Naive B cell (primary cell): ENCODE results near the gene GPNMB. TPM values are rescaled to one million over a fixed set of nuclear protein-coding genes. Genes with fewer than 3 reads are reported as not detected.
"Not testable (repeated sequence)": the region's sequence is repeated elsewhere in the genome, so short reads cannot be mapped to it uniquely, and the experiment has no call there.

Experiments
- ATAC-seq, 2 donors: fragments of 150-1000 bp; cut with Tn5 transposase; 2 replicates each; pipeline ENCODE4 v1.10.0; 2021; ENCODE audit warnings: low read depth in 2 of 2, mild to moderate bottlenecking in 2 of 2, moderate library complexity in 2 of 2
- DNase-seq: peaks from one replicate; pipeline ENCODE4 v3.0.0; 2022
- H3K27ac Mint-ChIP-seq, 6 donors: one replicate each; pipeline ENCODE4 v1.8.0; 2020 to 2022; ENCODE audit warnings: mild to moderate bottlenecking in 6 of 6, mixed read lengths in 6 of 6, moderate library complexity in 5 of 6, inconsistent platforms in 2 of 6
- H3K27me3 Mint-ChIP-seq, 3 donors: one replicate each; pipeline ENCODE4 v1.8.0; 2021 to 2022; ENCODE audit warnings: mixed read lengths in 3 of 3, mild to moderate bottlenecking in 1 of 3
- H3K36me3 Mint-ChIP-seq, 2 donors: one replicate each; pipeline ENCODE4 v1.8.0; 2020 to 2022; ENCODE audit warnings: mixed read lengths in 2 of 2, inconsistent platforms in 1 of 2, mild to moderate bottlenecking in 1 of 2
- H3K4me1 Mint-ChIP-seq, 3 donors: one replicate each; pipeline ENCODE4 v1.8.0; 2020 to 2022; ENCODE audit warnings: mixed read lengths in 3 of 3, inconsistent platforms in 1 of 3, mild to moderate bottlenecking in 1 of 3, moderate library complexity in 1 of 3
- H3K4me3 Mint-ChIP-seq, 8 donors: one replicate each; pipeline ENCODE4 v1.8.0; 2020 to 2022; ENCODE audit warnings: mild to moderate bottlenecking in 8 of 8, mixed read lengths in 8 of 8, moderate library complexity in 8 of 8, inconsistent platforms in 2 of 8
- H3K9me3 Mint-ChIP-seq, 7 donors: one replicate each; pipeline ENCODE4 v1.8.0; 2020 to 2022; ENCODE audit warnings: mixed read lengths in 7 of 7, mild to moderate bottlenecking in 5 of 7, inconsistent platforms in 2 of 7, moderate library complexity in 1 of 7
- polyA plus RNA-seq, 6 donors: library from polyadenylated mRNA; unstranded; fragments of 300-500 nt; fragmentation: Illumina TruSeq; gene quantifications; one replicate each; pipeline ENCODE4 v1.2.3, GENCODE V29; 2021; ENCODE audit warnings: low read depth in 6 of 6

GPNMB gene
- not detected for polyA plus RNA-seq

- ATAC-seq (no peak), DNase-seq (no peak)
- Mint-ChIP-seq H3K27me3 (peaks cover 54 to 76% (median 71%) of the 10 kb centered on the region in 3 donors), H3K9me3 (peaks cover 1 to 16% (median 5%) of the 10 kb centered on the region in 7 donors), H3K36me3 (peaks cover 6 to 8% of the 10 kb centered on the region in 2 donors), H3K4me3 (peak within 1 kb of the TSS in 6 of 8 donors; percentile 21 to 75 (median 54)), H3K27ac (no peak within 1 kb of the TSS), H3K4me1 (peaks cover 5 to 16% (median 7%) of the 10 kb centered on the region in 3 donors)
Observed at GRCh38 chr7:23246555-23246954, at the start of gene GPNMB. GPNMB (plus strand) TSS chr7:23246775; CDS start chr7:23246858, 83 bp downstream.

- not testable (repeated sequence) for H3K4me1 Mint-ChIP-seq, H3K4me3 Mint-ChIP-seq, ATAC-seq, DNase-seq, H3K9me3 Mint-ChIP-seq, H3K27me3 Mint-ChIP-seq
- Mint-ChIP-seq H3K36me3 (peaks cover 24 to 35% of the 10 kb centered on the region in 2 donors), H3K27ac (peak overlapping the region in 2 of 6 donors; percentile 49 to 51)
Observed at GRCh38 chr7:23197745-23198144, 48.8 kb upstream of the GPNMB start.

GRCh38 chr7:23200331-23200730 is 46.2 kb upstream of the GPNMB start:
- Mint-ChIP-seq H3K4me1 (peaks cover 0 to 7% (median 6%) of the 10 kb centered on the region in 3 donors), H3K27me3 (peaks cover 0 to 5% (median 5%) of the 10 kb centered on the region in 3 donors), H3K9me3 (no peaks in the 10 kb centered on the region), H3K36me3 (peaks cover 34% of the 10 kb centered on the region in 2 donors), H3K4me3 (no peak overlapping the region), H3K27ac (no peak overlapping the region)
- DNase-seq, result no peak
- no peak for ATAC-seq

- Mint-ChIP-seq H3K27ac (no peak overlapping the region), H3K36me3 (peaks cover 18 to 20% of the 10 kb centered on the region in 2 donors), H3K4me1 (peaks cover 0 to 18% (median 7%) of the 10 kb centered on the region in 3 donors), H3K9me3 (no peaks in the 10 kb centered on the region), H3K27me3 (peaks cover 0 to 23% (median 15%) of the 10 kb centered on the region in 3 donors), H3K4me3 (no peak overlapping the region)
- ATAC-seq (no peak), DNase-seq (no peak)
Observed at GRCh38 chr7:23204241-23204640, 42.3 kb upstream of the GPNMB start.

- peaks cover 0 to 18% (median 7%) of the 10 kb centered on the region in 3 donors for H3K4me1 Mint-ChIP-seq
- peaks cover 10 to 20% of the 10 kb centered on the region in 2 donors for H3K36me3 Mint-ChIP-seq
- H3K27ac Mint-ChIP-seq, result no peak overlapping the region
- peaks cover under 1 to 28% (median 15%) of the 10 kb centered on the region in 3 donors for H3K27me3 Mint-ChIP-seq
- H3K9me3 Mint-ChIP-seq, result no peaks in the 10 kb centered on the region
- no peak for ATAC-seq
- no peak for DNase-seq
- peak overlapping the region in 7 of 8 donors; percentile 35 to 87 (median 69) for H3K4me3 Mint-ChIP-seq
Observed at GRCh38 chr7:23205577-23205908, 41.0 kb upstream of the GPNMB start.

- Mint-ChIP-seq H3K27me3 (peaks cover 6 to 31% (median 15%) of the 10 kb centered on the region in 3 donors), H3K27ac (peak overlapping the region in 1 of 6 donors; percentile 73), H3K36me3 (peaks cover 6 to 18% of the 10 kb centered on the region in 2 donors), H3K4me3 (peak overlapping the region in 7 of 8 donors; percentile 35 to 87 (median 69)), H3K4me1 (peaks cover 0 to 18% (median 7%) of the 10 kb centered on the region in 3 donors), H3K9me3 (no peaks in the 10 kb centered on the region)
- ATAC-seq (peak; percentile 35 to 78), DNase-seq (no peak)
Observed at GRCh38 chr7:23205909-23206767, 40.4 kb upstream of the GPNMB start.

- Mint-ChIP-seq H3K9me3 (no peaks in the 10 kb centered on the region), H3K27ac (peak overlapping the region in 1 of 6 donors; percentile 20), H3K4me1 (peaks cover 0 to 18% (median 7%) of the 10 kb centered on the region in 3 donors), H3K36me3 (peaks cover 3 to 12% of the 10 kb centered on the region in 2 donors), H3K27me3 (peaks cover 9 to 35% (median 15%) of the 10 kb centered on the region in 3 donors), H3K4me3 (peak overlapping the region in 3 of 8 donors; percentile 37 to 82 (median 42))
- DNase-seq, result no peak
- ATAC-seq, result no peak
Observed at GRCh38 chr7:23207021-23207420, 39.6 kb upstream of the GPNMB start.

GRCh38 chr7:23207884-23208283 is 38.7 kb upstream of the GPNMB start:
- ATAC-seq (no peak), DNase-seq (no peak)
- H3K36me3 Mint-ChIP-seq, result peaks cover 3 to 12% of the 10 kb centered on the region in 2 donors
- no peak overlapping the region for H3K4me3 Mint-ChIP-seq
- H3K27me3 Mint-ChIP-seq, result peaks cover 9 to 35% (median 15%) of the 10 kb centered on the region in 3 donors
- peaks cover 0 to 18% (median 7%) of the 10 kb centered on the region in 3 donors for H3K4me1 Mint-ChIP-seq
- no peaks in the 10 kb centered on the region for H3K9me3 Mint-ChIP-seq
- no peak overlapping the region for H3K27ac Mint-ChIP-seq

GRCh38 chr7:23208316-23208715 is 38.3 kb upstream of the GPNMB start:
- ATAC-seq (no peak), DNase-seq (no peak)
- H3K36me3 Mint-ChIP-seq, result peaks cover 3 to 12% of the 10 kb centered on the region in 2 donors
- peaks cover 9 to 35% (median 15%) of the 10 kb centered on the region in 3 donors for H3K27me3 Mint-ChIP-seq
- no peak overlapping the region for H3K4me3 Mint-ChIP-seq
- peaks cover 0 to 18% (median 7%) of the 10 kb centered on the region in 3 donors for H3K4me1 Mint-ChIP-seq
- no peaks in the 10 kb centered on the region for H3K9me3 Mint-ChIP-seq
- H3K27ac Mint-ChIP-seq, result no peak overlapping the region

- H3K4me1 Mint-ChIP-seq, result peaks cover 0 to 10% (median 3%) of the 10 kb centered on the region in 3 donors
- ATAC-seq (no peak), DNase-seq (no peak)
- peaks cover 16 to 43% (median 25%) of the 10 kb centered on the region in 3 donors for H3K27me3 Mint-ChIP-seq
- no peaks in the 10 kb centered on the region for H3K9me3 Mint-ChIP-seq
- H3K27ac Mint-ChIP-seq, result no peak overlapping the region
- no peaks in the 10 kb centered on the region for H3K36me3 Mint-ChIP-seq
- H3K4me3 Mint-ChIP-seq, result no peak overlapping the region
Observed at GRCh38 chr7:23210506-23210905, 36.1 kb upstream of the GPNMB start.

- DNase-seq, result no peak
- Mint-ChIP-seq H3K27me3 (peaks cover 14 to 47% (median 25%) of the 10 kb centered on the region in 3 donors), H3K36me3 (no peaks in the 10 kb centered on the region), H3K27ac (no peak overlapping the region), H3K9me3 (no peaks in the 10 kb centered on the region), H3K4me3 (peak overlapping the region in 1 of 8 donors; percentile 77), H3K4me1 (peaks cover 0 to 6% (median 0%) of the 10 kb centered on the region in 3 donors)
- no peak for ATAC-seq
Observed at GRCh38 chr7:23211589-23211988, 35.0 kb upstream of the GPNMB start.

GRCh38 chr7:23212395-23212794 is 34.2 kb upstream of the GPNMB start:
- peaks cover 9 to 41% (median 25%) of the 10 kb centered on the region in 3 donors for H3K27me3 Mint-ChIP-seq
- DNase-seq (no peak), ATAC-seq (no peak)
- no peaks in the 10 kb centered on the region for H3K36me3 Mint-ChIP-seq
- H3K27ac Mint-ChIP-seq, result peak overlapping the region in 1 of 6 donors; percentile 30
- no peak overlapping the region for H3K4me3 Mint-ChIP-seq
- H3K9me3 Mint-ChIP-seq, result no peaks in the 10 kb centered on the region
- H3K4me1 Mint-ChIP-seq, result no peaks in the 10 kb centered on the region

- peaks cover 9 to 36% (median 25%) of the 10 kb centered on the region in 3 donors for H3K27me3 Mint-ChIP-seq
- no peaks in the 10 kb centered on the region for H3K36me3 Mint-ChIP-seq
- DNase-seq (no peak), ATAC-seq (no peak)
- no peak overlapping the region for H3K4me3 Mint-ChIP-seq
- peak overlapping the region in 1 of 6 donors; percentile 5 for H3K27ac Mint-ChIP-seq
- no peaks in the 10 kb centered on the region for H3K4me1 Mint-ChIP-seq
- H3K9me3 Mint-ChIP-seq, result no peaks in the 10 kb centered on the region
Observed at GRCh38 chr7:23212841-23213240, 33.7 kb upstream of the GPNMB start.

GRCh38 chr7:23213755-23214154 is 32.8 kb upstream of the GPNMB start:
- Mint-ChIP-seq H3K9me3 (no peaks in the 10 kb centered on the region), H3K27me3 (peaks cover 5 to 31% (median 25%) of the 10 kb centered on the region in 3 donors), H3K4me1 (no peaks in the 10 kb centered on the region), H3K27ac (no peak overlapping the region), H3K4me3 (peak overlapping the region in 1 of 8 donors; percentile 57), H3K36me3 (no peaks in the 10 kb centered on the region)
- ATAC-seq (no peak), DNase-seq (no peak)
